IgD-negative memory B cell (primary cell): Measurements from ENCODE around the gene TRIB2. TPM values are rescaled to one million over a fixed set of nuclear protein-coding genes. Genes with fewer than 3 reads are reported as not detected.

Source experiments
- H3K27ac Mint-ChIP-seq, 3 donors: one replicate each; pipeline ENCODE4 v1.8.0; 2020 to 2022; ENCODE audit warnings: mild to moderate bottlenecking in 3 of 3, mixed read lengths in 3 of 3, moderate library complexity in 1 of 3
- H3K27me3 Mint-ChIP-seq: one replicate; pipeline ENCODE4 v1.8.0; 2021; ENCODE audit warnings: mixed read lengths
- H3K36me3 Mint-ChIP-seq: one replicate; pipeline ENCODE4 v1.8.0; 2020; ENCODE audit warnings: mild to moderate bottlenecking, mixed read lengths
- H3K4me1 Mint-ChIP-seq, 3 donors: one replicate each; pipeline ENCODE4 v1.8.0; 2020 to 2022; ENCODE audit warnings: mixed read lengths in 3 of 3, mild to moderate bottlenecking in 1 of 3
- H3K4me3 Mint-ChIP-seq, 4 donors: one replicate each; pipeline ENCODE4 v1.8.0; 2020 to 2022; ENCODE audit warnings: mild to moderate bottlenecking in 4 of 4, mixed read lengths in 4 of 4, moderate library complexity in 3 of 4
- H3K9me3 Mint-ChIP-seq, 3 donors: one replicate each; pipeline ENCODE4 v1.8.0; 2020 to 2021; ENCODE audit warnings: mixed read lengths in 3 of 3, mild to moderate bottlenecking in 1 of 3
- polyA plus RNA-seq: library from polyadenylated mRNA; unstranded; fragments of 300-500 nt; fragmentation: Illumina TruSeq; gene quantifications from one replicate; pipeline ENCODE4 v1.2.3, GENCODE V29; 2021

The TRIB2 gene
- polyA plus RNA-seq, 1 donor from 2014 or later = 41.2 TPM

GRCh38 chr2:12721566-12722446, 5.1 kb downstream of the TRIB2 start:
- Mint-ChIP-seq H3K27ac (peak overlapping the region in 1 of 3 donors; percentile 94), H3K4me3 (peak overlapping the region; percentile 92 to 97 (median 96)), H3K9me3 (no peaks in the 10 kb centered on the region), H3K27me3 (no peaks in the 10 kb centered on the region), H3K4me1 (peaks cover 58 to 65% (median 60%) of the 10 kb centered on the region in 3 donors), H3K36me3 (peaks cover 8% of the 10 kb centered on the region)

GRCh38 chr2:12722447-12723316, 5.9 kb downstream of the TRIB2 start:
- Mint-ChIP-seq H3K9me3 (no peaks in the 10 kb centered on the region), H3K4me3 (peak overlapping the region in 2 of 4 donors; percentile 60 to 94), H3K27me3 (no peaks in the 10 kb centered on the region), H3K27ac (peak overlapping the region in 1 of 3 donors; percentile 72), H3K4me1 (peaks cover 67 to 73% (median 69%) of the 10 kb centered on the region in 3 donors), H3K36me3 (peaks cover 8% of the 10 kb centered on the region)

GRCh38 chr2:12723736-12724463, 7.2 kb downstream of the TRIB2 start:
- no peaks in the 10 kb centered on the region for H3K9me3 Mint-ChIP-seq
- no peaks in the 10 kb centered on the region for H3K27me3 Mint-ChIP-seq
- peaks cover 75 to 81% (median 78%) of the 10 kb centered on the region in 3 donors for H3K4me1 Mint-ChIP-seq
- peak overlapping the region in 1 of 3 donors; percentile 72 for H3K27ac Mint-ChIP-seq
- peaks cover 8% of the 10 kb centered on the region for H3K36me3 Mint-ChIP-seq
- H3K4me3 Mint-ChIP-seq = peak overlapping the region in 1 of 4 donors; percentile 94

GRCh38 chr2:12725233-12726187, 8.8 kb downstream of the TRIB2 start:
- Mint-ChIP-seq H3K27me3 (no peaks in the 10 kb centered on the region), H3K36me3 (peaks cover 6% of the 10 kb centered on the region), H3K4me1 (peaks cover 60 to 74% (median 73%) of the 10 kb centered on the region in 3 donors), H3K27ac (peak overlapping the region; percentile 47 to 66 (median 54)), H3K4me3 (peak overlapping the region in 3 of 4 donors; percentile 42 to 78 (median 67)), H3K9me3 (no peaks in the 10 kb centered on the region)

- peaks cover 7% of the 10 kb centered on the region for H3K36me3 Mint-ChIP-seq
- peak overlapping the region in 2 of 4 donors; percentile 41 to 49 for H3K4me3 Mint-ChIP-seq
- H3K27ac Mint-ChIP-seq = peak overlapping the region; percentile 47 to 66 (median 54)
- H3K4me1 Mint-ChIP-seq = peaks cover 53 to 73% (median 72%) of the 10 kb centered on the region in 3 donors
- H3K27me3 Mint-ChIP-seq = no peaks in the 10 kb centered on the region
- H3K9me3 Mint-ChIP-seq = no peaks in the 10 kb centered on the region
Observed at GRCh38 chr2:12726271-12726670, 9.5 kb downstream of the TRIB2 start.

- peak overlapping the region in 2 of 4 donors; percentile 54 to 81 for H3K4me3 Mint-ChIP-seq
- peaks cover 45 to 72% (median 66%) of the 10 kb centered on the region in 3 donors for H3K4me1 Mint-ChIP-seq
- no peaks in the 10 kb centered on the region for H3K27me3 Mint-ChIP-seq
- no peaks in the 10 kb centered on the region for H3K9me3 Mint-ChIP-seq
- peak overlapping the region; percentile 39 to 88 (median 87) for H3K27ac Mint-ChIP-seq
- peaks cover 9% of the 10 kb centered on the region for H3K36me3 Mint-ChIP-seq
Observed at GRCh38 chr2:12727065-12727464, 10.3 kb downstream of the TRIB2 start.

- no peaks in the 10 kb centered on the region for H3K9me3 Mint-ChIP-seq
- peak overlapping the region; percentile 54 to 81 (median 78) for H3K4me3 Mint-ChIP-seq
- H3K27ac Mint-ChIP-seq = peak overlapping the region; percentile 39 to 88 (median 87)
- H3K27me3 Mint-ChIP-seq = no peaks in the 10 kb centered on the region
- peaks cover 39 to 71% (median 60%) of the 10 kb centered on the region in 3 donors for H3K4me1 Mint-ChIP-seq
- H3K36me3 Mint-ChIP-seq = peaks cover 9% of the 10 kb centered on the region
Observed at GRCh38 chr2:12727641-12728040, 10.9 kb downstream of the TRIB2 start.

- Mint-ChIP-seq H3K4me1 (peaks cover 37 to 71% (median 59%) of the 10 kb centered on the region in 3 donors), H3K27me3 (no peaks in the 10 kb centered on the region), H3K36me3 (peaks cover 9% of the 10 kb centered on the region), H3K4me3 (peak overlapping the region; percentile 54 to 81 (median 78)), H3K27ac (peak overlapping the region; percentile 39 to 88 (median 87)), H3K9me3 (no peaks in the 10 kb centered on the region)
Observed at GRCh38 chr2:12728221-12728777, 11.6 kb downstream of the TRIB2 start.

- H3K4me1 Mint-ChIP-seq = peaks cover 24 to 62% (median 50%) of the 10 kb centered on the region in 3 donors
- peaks cover 2% of the 10 kb centered on the region for H3K36me3 Mint-ChIP-seq
- H3K4me3 Mint-ChIP-seq = no peak overlapping the region
- H3K27ac Mint-ChIP-seq = no peak overlapping the region
- H3K9me3 Mint-ChIP-seq = no peaks in the 10 kb centered on the region
- H3K27me3 Mint-ChIP-seq = no peaks in the 10 kb centered on the region
Observed at GRCh38 chr2:12730265-12730664, 13.5 kb downstream of the TRIB2 start.

- peaks cover 2% of the 10 kb centered on the region for H3K36me3 Mint-ChIP-seq
- H3K4me3 Mint-ChIP-seq = peak overlapping the region in 2 of 4 donors; percentile 33 to 39
- H3K27ac Mint-ChIP-seq = peak overlapping the region in 1 of 3 donors; percentile 89
- no peaks in the 10 kb centered on the region for H3K27me3 Mint-ChIP-seq
- H3K4me1 Mint-ChIP-seq = peaks cover 20 to 50% (median 37%) of the 10 kb centered on the region in 3 donors
- no peaks in the 10 kb centered on the region for H3K9me3 Mint-ChIP-seq
Observed at GRCh38 chr2:12731701-12732280, 15.1 kb downstream of the TRIB2 start.

- Mint-ChIP-seq H3K36me3 (peaks cover 2% of the 10 kb centered on the region), H3K4me1 (peaks cover 12 to 41% (median 30%) of the 10 kb centered on the region in 3 donors), H3K27me3 (no peaks in the 10 kb centered on the region), H3K9me3 (no peaks in the 10 kb centered on the region), H3K4me3 (no peak overlapping the region), H3K27ac (peak overlapping the region in 1 of 3 donors; percentile 59)
Observed at GRCh38 chr2:12732651-12733050, 15.9 kb downstream of the TRIB2 start.

GRCh38 chr2:12733846-12734245, 17.1 kb downstream of the TRIB2 start:
- H3K36me3 Mint-ChIP-seq = peaks cover 11% of the 10 kb centered on the region
- no peak overlapping the region for H3K27ac Mint-ChIP-seq
- H3K4me1 Mint-ChIP-seq = peaks cover 0 to 30% (median 19%) of the 10 kb centered on the region in 3 donors
- no peaks in the 10 kb centered on the region for H3K27me3 Mint-ChIP-seq
- H3K9me3 Mint-ChIP-seq = no peaks in the 10 kb centered on the region
- no peak overlapping the region for H3K4me3 Mint-ChIP-seq
